Measurements from ENCODE around the gene HSD11B2.
"Not testable (repeated sequence)": the region's sequence is repeated elsewhere in the genome, so short reads cannot be mapped to it uniquely, and the experiment has no call there.

The HSD11B2 gene

GRCh38 chr16:67415421-67415820 is 15.5 kb upstream of the HSD11B2 start:
- not testable (repeated sequence) for DNase-seq (ENCODE audit: low read depth in 3 of 3)

GRCh38 chr16:67415872-67416793 is 14.8 kb upstream of the HSD11B2 start, which contains the start of gene ZDHHC1:
Gene ZDHHC1 (minus strand): TSS chr16:67416477. CDS start chr16:67407775, 8,702 bp downstream.
- no peak for DNase-seq (ENCODE audit: low read depth in 3 of 3)

GRCh38 chr16:67417333-67418061 is 13.4 kb upstream of the HSD11B2 start:
- DNase-seq (ENCODE audit: low read depth in 3 of 3): no peak

GRCh38 chr16:67419502-67419901 is 11.4 kb upstream of the HSD11B2 start:
- no peak for DNase-seq (ENCODE audit: low read depth in 3 of 3)

GRCh38 chr16:67419931-67420330 is 11.0 kb upstream of the HSD11B2 start:
- DNase-seq (ENCODE audit: low read depth in 3 of 3): no peak

- no peak for DNase-seq (ENCODE audit: low read depth in 3 of 3)
Measured at GRCh38 chr16:67421030-67421429, 9.9 kb upstream of the HSD11B2 start.

GRCh38 chr16:67423015-67423414 is 7.9 kb upstream of the HSD11B2 start:
- no peak for DNase-seq (ENCODE audit: low read depth in 3 of 3)

- DNase-seq (ENCODE audit: low read depth in 3 of 3): no peak
Measured at GRCh38 chr16:67423611-67424260, 7.2 kb upstream of the HSD11B2 start.

- DNase-seq (ENCODE audit: low read depth in 3 of 3): no peak
Measured at GRCh38 chr16:67424261-67424615, 6.7 kb upstream of the HSD11B2 start.

GRCh38 chr16:67425061-67425460 is 5.9 kb upstream of the HSD11B2 start:
- no peak for DNase-seq (ENCODE audit: low read depth in 3 of 3)

- no peak for DNase-seq (ENCODE audit: low read depth in 3 of 3)
Measured at GRCh38 chr16:67425580-67425979, 5.3 kb upstream of the HSD11B2 start.

- no peak for DNase-seq (ENCODE audit: low read depth in 3 of 3)
Measured at GRCh38 chr16:67426022-67426421, 4.9 kb upstream of the HSD11B2 start.

GRCh38 chr16:67426950-67427349 is 4.0 kb upstream of the HSD11B2 start:
- DNase-seq (ENCODE audit: low read depth in 3 of 3): no peak

GRCh38 chr16:67428146-67428731 is 2.7 kb upstream of the HSD11B2 start:
- DNase-seq (ENCODE audit: low read depth in 3 of 3): peak in 2 of 3 experiments; percentile 21 to 37

- DNase-seq (ENCODE audit: low read depth in 3 of 3): no peak
Measured at GRCh38 chr16:67429053-67429798, 1.7 kb upstream of the HSD11B2 start.

- no peak for DNase-seq (ENCODE audit: low read depth in 3 of 3)
Measured at GRCh38 chr16:67429799-67430503, 970 bp upstream of the HSD11B2 start.

GRCh38 chr16:67430504-67430976 is 381 bp upstream of the HSD11B2 start:
- DNase-seq (ENCODE audit: low read depth in 3 of 3): peak in 2 of 3 experiments; percentile 26 to 33

GRCh38 chr16:67431775-67432505 is 1.0 kb downstream of the HSD11B2 start:
- DNase-seq (ENCODE audit: low read depth in 3 of 3): no peak

- DNase-seq (ENCODE audit: low read depth in 3 of 3): no peak
Measured at GRCh38 chr16:67432506-67432890, 1.6 kb downstream of the HSD11B2 start.

Data from stimulated activated CD4-positive, alpha-beta T cell treated with anti-CD3 and anti-CD28 coated beads, TNF-alpha, amount 100 ng/mL, for 4 hours (primary cell).